Measurements from ENCODE around the gene TIMM44. TPM values are rescaled to one million over a fixed set of nuclear protein-coding genes. Genes with fewer than 3 reads are reported as not detected.

The TIMM44 gene
- total and polyA plus RNA-seq, 8 donors = 19.8 to 83.1 (median 27.0) TPM

DNA sequence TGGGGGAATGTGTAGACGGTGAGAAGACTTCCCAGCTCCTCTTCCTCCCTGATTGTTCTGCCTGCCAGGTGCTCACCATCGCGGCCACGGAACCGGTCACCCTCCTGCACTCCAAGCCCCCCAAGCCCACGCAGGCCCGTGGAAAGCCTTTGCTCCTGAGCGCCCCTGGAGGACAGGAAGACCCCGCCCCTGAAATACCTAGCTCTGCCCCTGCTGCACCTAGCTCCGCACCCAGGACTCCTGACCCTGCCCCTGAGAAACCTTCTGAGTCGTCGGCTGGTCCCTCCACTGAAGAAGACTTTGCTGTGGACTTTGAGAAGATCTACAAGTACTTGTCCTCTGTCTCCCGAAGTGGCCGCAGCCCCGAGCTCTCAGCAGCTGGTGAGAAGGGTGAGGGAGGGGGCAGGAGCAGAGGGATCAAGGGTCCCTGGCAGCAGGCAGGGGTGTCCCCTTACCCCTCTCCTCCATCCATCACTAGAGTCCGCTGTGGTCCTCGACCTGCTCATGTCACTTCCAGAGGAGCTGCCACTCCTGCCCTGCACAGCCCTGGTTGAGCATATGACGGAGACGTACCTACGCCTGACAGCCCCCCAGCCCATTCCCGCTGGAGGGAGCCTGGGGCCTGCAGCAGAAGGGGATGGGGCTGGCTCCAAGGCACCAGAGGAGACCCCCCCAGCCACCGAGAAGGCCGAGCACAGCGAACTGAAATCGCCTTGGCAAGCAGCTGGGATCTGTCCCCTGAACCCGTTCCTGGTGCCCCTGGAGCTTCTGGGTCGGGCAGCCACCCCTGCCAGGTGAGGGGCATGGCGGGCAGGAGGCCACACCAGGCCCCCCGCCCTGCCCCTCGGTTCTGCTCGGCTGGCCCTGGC lies 21.3 kb downstream of the TIMM44 start:
- Histone ChIP-seq H3K27me3 (no peaks in the 10 kb centered on the region), H3K4me3 (no peak overlapping the region), H3K9me3 (no peaks in the 10 kb centered on the region), H3K36me3 (peaks cover 0 to 6% (median 0%) of the 10 kb centered on the region in 3 donors), H3K27ac (no peak overlapping the region), H3K4me1 (peaks cover 6 to 27% (median 17%) of the 10 kb centered on the region in 3 donors)
- FAIRE-seq = no peak
- TF ChIP-seq, protein P1, sequence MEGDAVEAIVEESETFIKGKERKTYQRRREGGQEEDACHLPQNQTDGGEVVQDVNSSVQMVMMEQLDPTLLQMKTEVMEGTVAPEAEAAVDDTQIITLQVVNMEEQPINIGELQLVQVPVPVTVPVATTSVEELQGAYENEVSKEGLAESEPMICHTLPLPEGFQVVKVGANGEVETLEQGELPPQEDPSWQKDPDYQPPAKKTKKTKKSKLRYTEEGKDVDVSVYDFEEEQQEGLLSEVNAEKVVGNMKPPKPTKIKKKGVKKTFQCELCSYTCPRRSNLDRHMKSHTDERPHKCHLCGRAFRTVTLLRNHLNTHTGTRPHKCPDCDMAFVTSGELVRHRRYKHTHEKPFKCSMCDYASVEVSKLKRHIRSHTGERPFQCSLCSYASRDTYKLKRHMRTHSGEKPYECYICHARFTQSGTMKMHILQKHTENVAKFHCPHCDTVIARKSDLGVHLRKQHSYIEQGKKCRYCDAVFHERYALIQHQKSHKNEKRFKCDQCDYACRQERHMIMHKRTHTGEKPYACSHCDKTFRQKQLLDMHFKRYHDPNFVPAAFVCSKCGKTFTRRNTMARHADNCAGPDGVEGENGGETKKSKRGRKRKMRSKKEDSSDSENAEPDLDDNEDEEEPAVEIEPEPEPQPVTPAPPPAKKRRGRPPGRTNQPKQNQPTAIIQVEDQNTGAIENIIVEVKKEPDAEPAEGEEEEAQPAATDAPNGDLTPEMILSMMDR (IDR thresholded peaks at IDR 0.05) = no peak
- intact Hi-C loops (cut with DNase I) = loop anchor here in 2 of 3 donors (5.0 to 10.0 kb wide), 2 partner anchors 67 to 70 kb away; no protein-coding TSS in a partner anchor
- DNase-seq = peak in 2 of 6 donors; percentile 52 to 74
- 90 to 92% methylated on average over 31 of the region's 31 CpGs for WGBS, 2 donors
- ATAC-seq = no peak

DNA sequence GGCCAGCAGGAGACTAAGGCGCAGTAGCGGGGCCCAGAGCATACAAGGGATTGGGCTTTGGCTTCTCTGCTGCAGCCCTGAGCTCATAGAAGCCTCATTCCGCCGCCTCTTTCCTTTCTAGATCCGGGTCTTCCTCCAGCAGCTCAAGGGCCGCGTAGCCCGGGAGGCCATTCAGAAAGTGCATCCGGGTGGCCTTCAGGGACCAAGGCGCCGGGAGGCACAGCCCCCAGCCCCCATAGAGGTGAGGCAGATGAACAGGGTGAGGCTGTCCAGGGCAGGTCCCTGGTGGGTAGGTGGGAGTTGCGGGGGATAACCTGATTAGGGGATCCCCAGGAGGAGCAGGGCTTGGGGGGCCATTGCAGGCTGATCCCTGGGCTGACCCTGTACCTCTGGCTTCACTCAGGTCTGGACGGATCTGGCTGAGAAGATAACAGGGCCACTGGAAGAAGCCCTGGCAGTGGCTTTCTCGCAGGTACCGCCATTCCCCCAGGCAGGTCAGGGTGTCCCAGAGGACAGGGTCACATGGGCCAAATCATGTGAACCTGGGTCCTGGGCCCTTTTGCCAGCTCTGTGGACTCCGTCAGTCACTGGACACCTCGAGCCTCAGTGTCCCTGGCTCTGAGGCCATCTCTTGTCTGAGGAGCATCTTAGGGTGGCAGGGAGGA lies 22.0 kb downstream of the TIMM44 start:
- 70 to 73% methylated on average over 17 of the region's 17 CpGs for WGBS, 2 donors
- FAIRE-seq (no peak), ATAC-seq (no peak), DNase-seq (peak in 2 of 6 donors; percentile 62 to 84)
- Histone ChIP-seq H3K4me3 (peak overlapping the region in 2 of 4 donors; percentile 35 to 40), H3K4me1 (peaks cover 6 to 22% (median 20%) of the 10 kb centered on the region in 3 donors), H3K36me3 (peaks cover 0 to 6% (median 0%) of the 10 kb centered on the region in 3 donors), H3K27ac (peak overlapping the region; percentile 34 to 79 (median 46)), H3K9me3 (no peaks in the 10 kb centered on the region), H3K27me3 (no peaks in the 10 kb centered on the region)
- intact Hi-C loops (cut with DNase I) = loop anchor here in 2 of 3 donors (5.0 to 10.0 kb wide), 2 partner anchors 67 to 69 kb away; no protein-coding TSS in a partner anchor
- TF ChIP-seq, protein P1 (IDR thresholded peaks at IDR 0.05) = no peak

DNA sequence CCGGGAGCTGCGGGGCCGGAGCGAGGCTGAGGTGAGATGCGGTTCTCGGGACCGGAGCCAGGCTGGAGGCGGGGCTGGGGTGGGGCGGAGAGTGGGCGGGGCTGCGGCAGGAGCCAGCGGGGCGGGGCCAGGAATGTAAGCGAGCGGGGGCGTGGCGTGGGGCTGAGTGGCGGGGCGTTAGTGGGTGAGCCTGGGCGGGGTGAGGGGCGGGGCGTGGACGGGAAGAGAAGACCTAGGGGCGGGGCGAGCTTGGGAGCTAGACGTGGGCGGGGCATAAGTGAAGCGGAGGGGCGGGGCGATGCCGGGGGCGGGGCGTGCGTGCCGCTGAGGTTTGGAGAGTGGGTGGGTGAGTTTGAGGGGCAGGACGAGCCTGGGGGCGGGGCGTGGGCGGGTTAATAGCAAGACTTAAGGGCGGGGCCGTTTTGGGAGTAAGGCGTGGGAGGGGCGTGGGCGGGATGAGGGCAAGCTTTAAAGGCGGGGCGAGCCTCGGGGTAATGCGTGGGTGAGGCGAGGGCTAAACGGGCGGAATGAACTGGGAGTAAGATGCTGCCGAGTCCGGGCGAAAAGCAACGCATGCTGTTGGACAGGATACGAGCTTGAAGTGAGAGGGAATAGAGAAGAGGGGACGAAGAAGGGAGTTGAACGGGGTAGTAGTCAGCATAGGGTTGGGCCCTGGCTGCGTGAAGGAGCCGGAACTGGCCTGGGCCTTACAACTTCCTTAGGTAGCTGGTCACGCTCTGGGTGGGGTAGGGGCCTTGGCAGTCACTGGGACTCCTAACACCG lies 22.8 kb downstream of the TIMM44 start:
- H3K9me3 ChIP-seq = no peaks in the 10 kb centered on the region
- ATAC-seq = peak; percentile 80 to 88 (median 84)
- FAIRE-seq = no peak
- H3K27me3 ChIP-seq = peaks cover 0 to 4% (median 0%) of the 10 kb centered on the region in 4 donors
- WGBS, 2 donors = 3% methylated on average over 38 to 62 of the region's 62 CpGs
- H3K27ac ChIP-seq = peak overlapping the region; percentile 51 to 84 (median 79)
- intact Hi-C loops (cut with DNase I) = loop anchor here in 2 of 3 donors (5.0 to 10.0 kb wide), 2 partner anchors 66 to 68 kb away; no protein-coding TSS in a partner anchor
- TF ChIP-seq, protein P1 (IDR thresholded peaks at IDR 0.05) = no peak
- peaks cover 6 to 27% (median 21%) of the 10 kb centered on the region in 3 donors for H3K4me1 ChIP-seq
- H3K4me3 ChIP-seq = peak overlapping the region; percentile 56 to 88 (median 57)
- peak; percentile 96 to 100 (median 99) for DNase-seq
- H3K36me3 ChIP-seq = peaks cover 0 to 6% (median 0%) of the 10 kb centered on the region in 3 donors

DNA sequence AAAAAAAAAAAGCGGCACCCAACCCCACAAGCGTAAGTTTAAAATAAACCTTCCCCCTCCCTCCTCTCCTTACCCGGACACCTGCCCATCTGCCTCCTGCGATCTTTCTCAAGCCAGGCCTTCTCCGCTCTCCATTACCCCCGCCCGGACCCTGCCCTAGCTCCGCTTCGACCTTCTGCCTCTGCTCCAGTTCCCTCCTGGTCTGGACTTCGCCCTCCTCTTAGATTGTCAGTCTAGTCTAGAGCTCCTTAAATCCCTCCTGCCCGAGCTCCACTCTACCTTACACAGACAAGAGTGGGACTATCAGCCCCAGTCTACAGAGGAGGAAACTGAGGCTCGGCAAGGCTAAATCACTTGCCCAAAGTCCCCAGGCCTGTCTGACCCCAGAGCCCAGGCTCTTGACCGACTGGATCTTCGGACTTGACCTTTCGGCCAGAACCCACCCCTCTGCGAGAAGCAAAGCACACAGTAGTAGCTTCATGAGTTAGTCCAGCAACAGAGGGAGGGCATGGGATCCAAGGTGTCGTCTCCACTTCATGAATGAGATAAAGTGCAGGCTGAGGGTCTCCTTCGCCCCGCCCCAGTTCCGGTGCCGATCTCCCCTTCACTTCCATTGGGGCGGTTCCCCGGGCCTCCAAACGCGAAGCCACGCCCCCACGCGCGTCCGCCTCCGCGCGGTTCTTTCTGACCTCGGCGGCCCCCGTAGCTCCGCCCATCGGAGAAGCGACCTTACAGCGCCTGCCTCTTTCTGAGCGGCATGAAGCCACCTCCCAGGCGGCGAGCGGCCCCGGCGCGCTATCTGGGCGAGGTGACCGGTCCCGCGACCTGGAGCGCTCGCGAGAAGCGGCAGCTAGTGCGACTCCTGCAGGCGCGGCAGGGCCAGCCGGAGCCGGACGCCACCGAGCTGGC lies 23.6 kb downstream of the TIMM44 start, which contains the start of gene SNAPC2:
TSS of gene SNAPC2 (plus strand) at position 729 of the 909 bp plus-strand sequence. CDS start at position 758, 29 bp downstream.
- peaks cover 0 to 6% (median 0%) of the 10 kb centered on the region in 4 donors for H3K27me3 ChIP-seq
- H3K27ac ChIP-seq = peak within 1 kb of the TSS; percentile 51 to 84 (median 79)
- peak; percentile 96 to 99 (median 98) for DNase-seq
- H3K4me3 ChIP-seq = peak within 1 kb of the TSS; percentile 56 to 88 (median 57)
- peak; percentile 73 to 80 (median 80) for ATAC-seq
- H3K9me3 ChIP-seq = no peaks in the 10 kb centered on the region
- peaks cover 6 to 21% (median 15%) of the 10 kb centered on the region in 3 donors for H3K4me1 ChIP-seq
- H3K36me3 ChIP-seq = peaks cover 0 to 6% (median 0%) of the 10 kb centered on the region in 3 donors
- FAIRE-seq = no peak
- 4 to 7% methylated on average over 45 to 62 of the region's 62 CpGs for WGBS, 2 donors
- TF ChIP-seq, protein P1 (IDR thresholded peaks at IDR 0.05) = no peak
- intact Hi-C loops (cut with DNase I) = loop anchor here in 2 of 3 donors (5.0 to 10.0 kb wide), 2 partner anchors 65 to 68 kb away; no protein-coding TSS in a partner anchor

All from pancreas (tissue), 10 donors.